Memory B cell (primary cell): ENCODE data around the gene OR7A5.
"Not testable (repeated sequence)": the region's sequence is repeated elsewhere in the genome, so short reads cannot be mapped to it uniquely, and the experiment has no call there.

ENCODE experiments used
- ATAC-seq: fragments of 150-1000 bp; cut with Tn5 transposase; 2 replicates; pipeline ENCODE4 v1.10.0; 2021; ENCODE audit warnings: low read depth, mild to moderate bottlenecking, moderate library complexity
- DNase-seq, 2 donors: peaks; one replicate each; pipeline ENCODE4 v3.0.0; 2022; ENCODE audit warnings: low spot score in 2 of 2
- H3K27ac Mint-ChIP-seq: one replicate; pipeline ENCODE4 v1.8.0; 2022; ENCODE audit warnings: mild to moderate bottlenecking, moderate library complexity, mixed read lengths
- H3K27me3 Mint-ChIP-seq: one replicate; pipeline ENCODE4 v1.8.0; 2022; ENCODE audit warnings: mixed read lengths
- H3K36me3 Mint-ChIP-seq: one replicate; pipeline ENCODE4 v1.8.0; 2022; ENCODE audit warnings: mild to moderate bottlenecking, mixed read lengths
- H3K4me1 Mint-ChIP-seq: one replicate; pipeline ENCODE4 v1.8.0; 2022; ENCODE audit warnings: mixed read lengths
- H3K4me3 Mint-ChIP-seq: one replicate; pipeline ENCODE4 v1.8.0; 2022; ENCODE audit warnings: mild to moderate bottlenecking, moderate library complexity, mixed read lengths
- H3K9me3 Mint-ChIP-seq: one replicate; pipeline ENCODE4 v1.8.0; 2022; ENCODE audit warnings: mixed read lengths

The OR7A5 gene

DNA sequence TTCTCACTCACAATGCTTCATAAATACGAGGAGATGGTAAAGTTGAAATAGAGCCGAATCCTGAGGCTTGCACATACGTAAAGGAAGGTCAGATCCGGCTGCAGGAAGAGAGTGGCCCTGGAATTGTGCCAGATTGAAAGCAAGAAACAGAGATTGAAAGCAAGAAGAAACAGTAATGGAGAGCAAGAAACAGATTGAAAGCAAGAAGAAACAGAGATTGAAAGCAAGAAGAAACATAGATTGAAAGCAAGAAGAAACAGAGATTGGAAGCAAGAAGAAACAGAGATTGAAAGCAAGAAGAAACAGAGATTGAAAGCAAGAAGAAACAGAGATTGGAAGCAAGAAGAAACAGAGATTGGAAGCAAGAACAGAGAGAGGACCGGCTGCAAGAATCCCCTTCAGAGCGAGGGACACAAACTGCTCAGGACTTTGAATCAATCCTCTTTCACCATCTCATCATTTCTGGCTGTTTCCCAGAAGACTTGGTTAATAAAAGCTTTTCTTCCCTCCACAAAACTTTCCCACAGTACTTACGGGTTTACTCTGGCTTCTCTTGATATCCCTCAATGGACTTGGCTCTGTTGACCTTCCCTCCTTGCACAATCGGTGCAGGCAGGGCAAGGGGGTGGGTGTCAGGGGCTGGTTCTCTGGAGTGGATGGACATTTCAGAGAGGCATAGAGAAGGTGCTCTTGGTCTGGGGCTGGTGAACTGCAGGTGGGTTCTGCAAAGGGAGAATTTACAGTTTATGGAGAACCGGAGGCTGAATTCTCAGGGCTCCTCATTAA lies 25.5 kb downstream of the OR7A5 start:
- Mint-ChIP-seq H3K4me1 (peaks cover 3% of the 10 kb centered on the region), H3K9me3 (peaks cover 2% of the 10 kb centered on the region), H3K27me3 (peaks cover 7% of the 10 kb centered on the region), H3K36me3 (no peaks in the 10 kb centered on the region), H3K27ac (no peak overlapping the region), H3K4me3 (no peak overlapping the region)
- ATAC-seq: no peak
- DNase-seq: no peak

GRCh38 chr19:14804765-14805164 lies 30.2 kb downstream of the OR7A5 start:
- H3K36me3 Mint-ChIP-seq: no peaks in the 10 kb centered on the region
- no peak overlapping the region for H3K27ac Mint-ChIP-seq
- DNase-seq: no peak
- peaks cover 3% of the 10 kb centered on the region for H3K9me3 Mint-ChIP-seq
- peaks cover 3% of the 10 kb centered on the region for H3K4me1 Mint-ChIP-seq
- H3K27me3 Mint-ChIP-seq: peaks cover 13% of the 10 kb centered on the region
- no peak for ATAC-seq
- H3K4me3 Mint-ChIP-seq: no peak overlapping the region

DNA sequence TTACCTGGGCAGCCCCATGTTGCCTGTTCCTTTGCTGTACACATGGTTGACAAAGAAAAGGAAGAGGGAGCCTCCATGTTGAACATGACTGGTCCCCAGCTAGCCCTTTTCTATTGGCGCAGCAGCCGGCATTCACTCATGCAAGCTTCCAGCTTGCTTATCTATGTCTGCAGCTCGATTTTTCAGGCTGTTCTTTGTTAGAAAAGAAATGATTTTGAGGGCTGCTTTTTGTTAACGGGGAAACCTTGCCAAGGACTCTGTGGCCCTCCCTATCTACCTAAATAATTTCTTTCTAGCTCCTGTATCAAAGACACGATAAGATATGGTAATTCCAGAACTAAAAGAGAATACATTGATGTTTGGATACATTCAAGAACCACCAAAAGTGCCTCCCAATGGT lies 36.2 kb downstream of the OR7A5 start:
- no peak overlapping the region for H3K27ac Mint-ChIP-seq
- peaks cover 1% of the 10 kb centered on the region for H3K9me3 Mint-ChIP-seq
- peaks cover 19% of the 10 kb centered on the region for H3K27me3 Mint-ChIP-seq
- no peaks in the 10 kb centered on the region for H3K36me3 Mint-ChIP-seq
- DNase-seq: no peak
- no peak for ATAC-seq
- H3K4me3 Mint-ChIP-seq: no peak overlapping the region
- H3K4me1 Mint-ChIP-seq: no peaks in the 10 kb centered on the region

GRCh38 chr19:14796021-14796420 lies 39.0 kb downstream of the OR7A5 start:
- Mint-ChIP-seq H3K36me3 (no peaks in the 10 kb centered on the region), H3K4me3 (no peak overlapping the region), H3K9me3 (peaks cover 1% of the 10 kb centered on the region), H3K27me3 (peaks cover 11% of the 10 kb centered on the region), H3K27ac (no peak overlapping the region), H3K4me1 (no peaks in the 10 kb centered on the region)
- DNase-seq (no peak), ATAC-seq (no peak)

- DNase-seq: no peak
- H3K36me3 Mint-ChIP-seq: no peaks in the 10 kb centered on the region
- ATAC-seq: no peak
- H3K27me3 Mint-ChIP-seq: peaks cover 9% of the 10 kb centered on the region
- peaks cover 1% of the 10 kb centered on the region for H3K9me3 Mint-ChIP-seq
- H3K4me3 Mint-ChIP-seq: no peak overlapping the region
- no peak overlapping the region for H3K27ac Mint-ChIP-seq
- H3K4me1 Mint-ChIP-seq: no peaks in the 10 kb centered on the region
Measured at GRCh38 chr19:14795078-14795721, 39.8 kb downstream of the OR7A5 start.

DNA sequence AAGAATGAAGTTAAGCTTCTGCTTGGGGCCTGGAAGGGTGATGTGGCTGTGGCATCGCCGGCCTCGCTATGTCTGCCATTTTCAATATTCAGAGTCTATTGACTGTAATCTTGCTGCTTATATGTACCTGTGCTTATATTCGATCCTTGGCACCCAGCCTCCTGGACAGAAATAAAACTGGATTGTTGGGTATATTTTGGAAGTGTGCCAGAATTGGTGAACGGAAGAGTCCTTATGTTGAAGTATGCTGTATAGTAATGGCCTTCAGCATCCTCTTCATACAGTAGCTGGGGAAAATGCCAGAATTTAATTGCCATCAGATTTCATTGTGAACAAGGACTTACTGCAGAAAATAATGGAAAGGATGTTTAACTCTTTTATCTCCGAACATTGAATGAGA lies 42.7 kb downstream of the OR7A5 start:
- not testable (repeated sequence) for ATAC-seq, H3K4me3 Mint-ChIP-seq, DNase-seq, H3K27ac Mint-ChIP-seq, H3K27me3 Mint-ChIP-seq, H3K4me1 Mint-ChIP-seq, H3K9me3 Mint-ChIP-seq, H3K36me3 Mint-ChIP-seq

DNA sequence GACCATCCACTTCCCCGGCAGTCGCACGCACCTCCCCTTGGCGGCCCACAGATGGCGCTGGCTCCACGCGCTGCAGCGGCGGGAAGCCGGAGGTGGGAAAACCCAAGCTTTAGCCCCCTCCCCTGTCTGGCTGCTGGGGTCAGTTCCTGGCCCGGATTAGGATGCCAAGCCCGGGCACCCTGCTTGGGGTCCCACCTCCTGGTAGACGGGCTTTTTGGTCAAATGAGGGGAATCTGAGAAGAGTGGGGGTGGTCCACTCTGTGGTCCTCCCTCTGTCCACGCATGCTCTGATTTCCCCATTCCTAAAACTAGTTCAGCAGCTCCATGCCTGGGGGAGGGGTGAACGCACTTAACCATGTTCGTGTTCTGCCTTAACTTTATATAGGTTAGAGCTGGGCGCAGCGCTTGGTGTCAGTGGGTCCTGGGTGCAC lies 48.5 kb downstream of the OR7A5 start:
- peak; percentile 11 to 43 for DNase-seq
- no peak overlapping the region for H3K4me3 Mint-ChIP-seq

GRCh38 chr19:14785102-14785793 lies 49.7 kb downstream of the OR7A5 start:
- H3K27ac Mint-ChIP-seq: peak overlapping the region; percentile 51
- H3K27me3 Mint-ChIP-seq: peaks cover 11% of the 10 kb centered on the region
- peak; percentile 28 for ATAC-seq
- not testable (repeated sequence) for H3K36me3 Mint-ChIP-seq, H3K9me3 Mint-ChIP-seq, DNase-seq
- peak overlapping the region; percentile 49 for H3K4me3 Mint-ChIP-seq
- H3K4me1 Mint-ChIP-seq: peaks cover 25% of the 10 kb centered on the region

More for the DNA sequence above, 48.5 kb downstream of the OR7A5 start:
- Mint-ChIP-seq H3K27ac (no peak overlapping the region), H3K4me1 (peaks cover 21% of the 10 kb centered on the region), H3K27me3 (peaks cover 9% of the 10 kb centered on the region), H3K36me3 (no peaks in the 10 kb centered on the region), H3K9me3 (no peaks in the 10 kb centered on the region)
- ATAC-seq: no peak

- Mint-ChIP-seq H3K27ac (peak overlapping the region; percentile 51), H3K4me1 (peaks cover 25% of the 10 kb centered on the region), H3K27me3 (peaks cover 11% of the 10 kb centered on the region), H3K4me3 (peak overlapping the region; percentile 24)
- peak; percentile 28 for ATAC-seq
- H3K9me3 Mint-ChIP-seq, DNase-seq, H3K36me3 Mint-ChIP-seq: not testable (repeated sequence)
Measured at GRCh38 chr19:14784730-14785101, 50.3 kb downstream of the OR7A5 start.

DNA sequence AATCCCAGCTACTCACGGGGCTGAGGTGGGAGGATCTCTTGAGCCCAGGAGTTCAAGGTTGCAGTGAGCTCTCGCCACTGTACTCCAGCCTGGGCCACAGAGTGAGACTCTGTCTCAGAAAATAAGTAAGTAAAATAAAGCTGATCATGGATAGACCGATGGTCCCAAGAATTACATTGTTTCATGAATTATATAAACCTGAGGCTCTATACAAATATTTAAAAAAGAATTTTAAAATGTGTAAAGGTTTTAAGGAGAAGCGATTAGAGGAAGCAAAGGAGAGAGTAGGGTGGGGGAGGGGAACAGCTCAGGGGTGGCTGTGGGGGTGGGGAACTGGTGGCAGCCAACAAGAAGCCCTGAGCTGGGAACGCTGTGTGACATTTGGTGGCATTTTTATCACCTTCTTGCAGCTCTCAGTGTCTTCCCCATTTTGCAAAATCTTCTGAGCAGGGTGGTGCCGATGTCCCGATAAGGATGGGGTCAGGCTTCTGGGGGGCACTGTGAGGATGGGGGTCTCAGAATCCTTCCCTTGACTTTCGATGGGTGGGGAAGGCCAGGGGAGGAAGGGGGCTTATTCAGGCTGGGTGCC lies 51.5 kb downstream of the OR7A5 start:
- not testable (repeated sequence) for H3K27ac Mint-ChIP-seq, DNase-seq
- peaks cover 25% of the 10 kb centered on the region for H3K4me1 Mint-ChIP-seq

DNA sequence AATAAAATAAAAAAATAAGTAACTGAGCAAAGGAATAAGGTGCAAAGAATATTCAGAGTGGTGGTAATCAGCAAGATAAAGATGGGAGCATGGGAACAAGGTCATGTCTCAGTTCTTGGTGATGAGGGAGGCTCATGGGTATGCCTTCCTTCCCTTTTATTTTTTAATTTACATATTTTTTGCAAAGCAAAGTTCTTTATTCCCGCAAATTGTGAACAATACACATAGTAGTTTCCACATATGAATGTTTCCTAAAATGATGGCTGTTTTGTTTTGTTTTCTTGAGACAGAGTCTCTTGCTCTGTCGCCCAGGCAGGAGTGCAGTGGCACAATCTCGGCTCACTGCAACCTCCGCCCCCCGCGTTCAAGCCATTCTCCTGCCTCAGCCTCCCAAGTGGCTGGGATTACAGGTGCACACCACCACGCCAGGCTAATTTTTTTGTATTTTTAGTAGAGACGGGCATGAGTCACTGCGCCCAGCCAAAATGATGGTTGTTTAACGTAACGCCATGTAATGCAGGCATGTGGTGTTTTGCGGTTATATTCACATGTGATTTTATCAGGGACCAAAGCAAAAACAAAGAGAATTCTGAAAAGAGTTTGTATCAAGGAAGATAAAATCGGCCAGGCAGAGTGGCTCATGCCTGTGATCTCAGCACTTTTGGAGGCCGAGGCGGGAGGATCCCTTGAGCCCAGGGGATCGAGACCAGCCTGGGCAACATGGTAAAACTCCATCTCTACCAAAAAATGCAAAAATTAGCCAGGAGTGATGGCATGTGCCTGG lies 52.2 kb downstream of the OR7A5 start:
- DNase-seq (no peak), ATAC-seq (no peak)
- H3K4me1 Mint-ChIP-seq: peaks cover 25% of the 10 kb centered on the region
- no peaks in the 10 kb centered on the region for H3K36me3 Mint-ChIP-seq
- no peak overlapping the region for H3K4me3 Mint-ChIP-seq
- no peaks in the 10 kb centered on the region for H3K9me3 Mint-ChIP-seq
- H3K27ac Mint-ChIP-seq: no peak overlapping the region
- H3K27me3 Mint-ChIP-seq: peaks cover 13% of the 10 kb centered on the region

More for the DNA sequence above, 51.5 kb downstream of the OR7A5 start:
- H3K36me3 Mint-ChIP-seq, ATAC-seq, H3K4me3 Mint-ChIP-seq, H3K9me3 Mint-ChIP-seq: not testable (repeated sequence)
- peaks cover 13% of the 10 kb centered on the region for H3K27me3 Mint-ChIP-seq

DNA sequence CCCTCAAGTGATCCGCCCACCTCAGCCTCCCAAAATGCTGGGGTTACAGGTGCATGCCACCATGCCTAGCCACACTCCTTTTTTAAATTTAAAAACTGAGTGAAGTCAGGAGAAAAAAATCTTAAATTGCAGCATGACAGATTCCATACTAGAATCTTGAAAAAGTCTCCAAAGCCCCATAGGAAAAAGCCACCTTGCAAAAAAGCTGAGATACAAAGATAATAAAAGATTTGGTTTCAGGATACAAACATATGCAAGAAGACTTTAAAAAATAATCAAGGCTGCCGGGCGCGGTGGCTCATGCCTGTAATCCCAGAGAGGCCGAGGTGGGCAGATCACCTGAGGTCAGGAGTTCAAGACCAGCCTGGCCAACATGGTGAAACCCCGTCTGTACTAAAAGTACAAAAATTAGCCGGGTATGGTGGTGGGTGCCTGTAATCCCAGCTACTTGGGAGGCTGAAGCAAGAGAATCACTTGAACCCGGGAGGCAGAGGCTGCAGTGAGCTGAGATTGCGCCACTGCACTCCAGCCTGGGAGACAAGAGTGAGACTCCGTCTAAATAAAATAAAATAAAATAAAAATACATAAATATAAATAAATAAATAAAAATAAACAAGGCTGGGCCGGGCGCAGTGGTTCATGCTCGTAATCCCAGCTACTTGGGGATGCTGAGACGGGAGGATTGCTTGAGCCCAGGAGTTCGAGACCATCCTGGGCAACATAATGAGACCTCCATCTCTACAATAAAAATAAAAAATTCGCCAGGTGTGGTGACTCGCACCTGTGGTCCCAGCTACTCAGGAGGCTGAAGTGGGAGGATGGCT lies 53.1 kb downstream of the OR7A5 start:
- not testable (repeated sequence) for H3K4me3 Mint-ChIP-seq, H3K27ac Mint-ChIP-seq, H3K9me3 Mint-ChIP-seq, DNase-seq, ATAC-seq, H3K36me3 Mint-ChIP-seq
- Mint-ChIP-seq H3K27me3 (peaks cover 14% of the 10 kb centered on the region), H3K4me1 (peaks cover 21% of the 10 kb centered on the region)
